Omental fat pad (tissue), 4 donors: ENCODE results near the gene TEX51. TPM values are rescaled to one million over a fixed set of nuclear protein-coding genes. Genes with fewer than 3 reads are reported as not detected.

ENCODE experiments used
- ATAC-seq: fragments of 150-250 bp; one replicate; pipeline ENCODE4 v1.9.1; 2016; ENCODE audit warnings: mild to moderate bottlenecking, moderate library complexity; ENCODE audit not compliant: low FRiP score
- DNase-seq: peaks from one replicate; pipeline ENCODE4 v3.0.0-alpha.2; 2019; ENCODE audit warnings: low spot score
- CTCF ChIP-seq, 3 donors: fragments of 450-650 bp; IDR thresholded peaks; one replicate each; pipeline ENCODE4 v1.5.1; 2016 to 2017; ENCODE audit warnings: antibody characterized with exemption in 3 of 3, mild to moderate bottlenecking in 3 of 3, moderate library complexity in 2 of 3
- total RNA-seq, 4 donors: library from RNA; depleted of rRNA; stranded (reverse); fragments of >200 nt; gene quantifications; one replicate each; pipeline ENCODE4 v1.1.0, GENCODE V29; 2016

Gene TEX51
- total RNA-seq, 4 donors from 2014 or later, result not detected

GRCh38 chr2:126855606-126856005 lies 43.1 kb upstream of the TEX51 start:
- TF ChIP-seq CTCF (IDR thresholded peaks at IDR 0.05), result no peak
- DNase-seq (no peak), ATAC-seq (no peak)

- no peak for TF ChIP-seq CTCF (IDR thresholded peaks at IDR 0.05)
- ATAC-seq, result no peak
- DNase-seq, result no peak
These were observed 42.3 kb upstream of the TEX51 start for GRCh38 chr2:126856403-126856802.

GRCh38 chr2:126857502-126857901 lies 41.2 kb upstream of the TEX51 start:
- TF ChIP-seq CTCF (IDR thresholded peaks at IDR 0.05), result no peak
- ATAC-seq, result no peak
- DNase-seq, result no peak

- DNase-seq (no peak), ATAC-seq (no peak)
- TF ChIP-seq CTCF (IDR thresholded peaks at IDR 0.05), result no peak
These were observed 40.7 kb upstream of the TEX51 start for GRCh38 chr2:126858013-126858412.

- no peak for ATAC-seq
- no peak for DNase-seq
- TF ChIP-seq CTCF (IDR thresholded peaks at IDR 0.05), result no peak
These were observed 40.3 kb upstream of the TEX51 start for GRCh38 chr2:126858436-126858835.

GRCh38 chr2:126858991-126859390 lies 39.7 kb upstream of the TEX51 start:
- ATAC-seq (no peak), DNase-seq (no peak)

More at GRCh38 chr2:126858991-126859390, 39.7 kb upstream of the TEX51 start:
- TF ChIP-seq CTCF (IDR thresholded peaks at IDR 0.05), result no peak
